ENCODE measurements around the gene CLSTN3. TPM values are rescaled to one million over a fixed set of nuclear protein-coding genes. Genes with fewer than 3 reads are reported as not detected.

The CLSTN3 gene
- total and polyA plus RNA-seq, 2 of the 13 experiments (the other 11 are each of a cell fraction or from before 2014, with no cell fraction given) = 26.2 to 94.1 TPM

GRCh38 chr12:7127916-7128626 lies 2.1 kb upstream of the CLSTN3 start (continued):
- TF ChIP-seq MEIS2 (CRISPR knock-in tag; IDR thresholded peaks at IDR 0.05) (0 out of 2 replicates have a peak, but pooled peaks have one; percentile 28), DRAP1 (CRISPR knock-in tag; IDR thresholded peaks at IDR 0.05) (peak; percentile 43; the same call in 1 of the 2 replicates), NBN (conservative IDR thresholded peaks at IDR 0.05) (no peak), NR2C2 (CRISPR knock-in tag; IDR thresholded peaks at IDR 0.05; ENCODE audit: borderline replicate concordance) (no peak), RXRB (CRISPR knock-in tag; IDR thresholded peaks at IDR 0.05; ENCODE audit: borderline replicate concordance) (peak; percentile 51; the same call in 1 of the 2 replicates), SMAD3 (CRISPR knock-in tag; IDR thresholded peaks at IDR 0.05) (peak; percentile 22; the same call in 1 of the 2 replicates), ZNF33B (CRISPR knock-in tag; IDR thresholded peaks at IDR 0.05) (no peak), MAX (IDR thresholded peaks at IDR 0.05) (peak; percentile 14; the same call in 1 of the 2 replicates), ZNF580 (CRISPR knock-in tag; IDR thresholded peaks at IDR 0.05; ENCODE audit: borderline replicate concordance, low read depth) (0 out of 2 replicates have a peak, but pooled peaks have one; percentile 19), SMARCC2 (IDR thresholded peaks at IDR 0.05) (no peak), ERF (CRISPR knock-in tag; IDR thresholded peaks at IDR 0.05) (peak; percentile 72; the same call in 1 of the 2 replicates), SKIL (CRISPR knock-in tag; IDR thresholded peaks at IDR 0.05; ENCODE audit: borderline replicate concordance) (peak; percentile 64; the same call in 1 of the 2 replicates), HDAC2 (CRISPR knock-in tag; IDR thresholded peaks at IDR 0.05) (peak; percentile 77; the same call in 1 of the 2 replicates), ELK4 (CRISPR knock-in tag; IDR thresholded peaks at IDR 0.05; ENCODE audit: borderline replicate concordance) (no peak), SPEN (CRISPR knock-in tag; IDR thresholded peaks at IDR 0.05; ENCODE audit: low read depth) (peak; percentile 45; the same call in 1 of the 2 replicates), RBAK (CRISPR knock-in tag; IDR thresholded peaks at IDR 0.05) (0 out of 2 replicates have a peak, but pooled peaks have one; percentile 32), TFAP4 (IDR thresholded peaks at IDR 0.05; ENCODE audit: borderline replicate concordance, low read depth) (no peak), DMAP1 (CRISPR knock-in tag; IDR thresholded peaks at IDR 0.05) (peak; percentile 51), KAT7 (CRISPR knock-in tag; IDR thresholded peaks at IDR 0.05; ENCODE audit: borderline replicate concordance) (no peak), SETDB1 (CRISPR knock-in tag; IDR thresholded peaks at IDR 0.05; ENCODE audit: borderline replicate concordance) (no peak), THRA (CRISPR knock-in tag; IDR thresholded peaks at IDR 0.05; ENCODE audit: borderline replicate concordance) (peak; percentile 59; the same call in 1 of the 2 replicates)

Measured in HepG2 (cell line).